Smooth muscle cell (in vitro differentiated cells): ENCODE results near the gene NTM. TPM values are rescaled to one million over a fixed set of nuclear protein-coding genes. Genes with fewer than 3 reads are reported as not detected.

ENCODE experiments used
- DNase-seq: peaks from one replicate; lab custom pipeline; 2025; ENCODE audit not compliant: unreplicated experiment; lab: John Stamatoyannopoulos, UW
- H2AFZ ChIP-seq: fragments of 200-600 bp; sonication (generic); 2 replicates; pipeline ENCODE4 v1.6.0; 2016; ENCODE audit warnings: antibody characterized with exemption, low read depth, mild to moderate bottlenecking
- H3F3A ChIP-seq: fragments of 200-600 bp; sonication (generic); 2 replicates; pipeline ENCODE4 v1.6.0; 2017; ENCODE audit warnings: antibody characterized with exemption, low read depth
- H3K27ac ChIP-seq: fragments of 200-600 bp; sonication (generic); 2 replicates; pipeline ENCODE4 v1.5.1; 2016; ENCODE audit warnings: low read depth, mild to moderate bottlenecking
- H3K27me3 ChIP-seq: fragments of 200-600 bp; sonication (generic); 2 replicates; pipeline ENCODE4 v1.6.1; 2016; ENCODE audit warnings: low read depth, mild to moderate bottlenecking
- H3K36me3 ChIP-seq: fragments of 200-600 bp; sonication (generic); 2 replicates; pipeline ENCODE4 v1.5.1; 2016; ENCODE audit warnings: low read depth
- H3K4me1 ChIP-seq: fragments of 200-600 bp; sonication (generic); 2 replicates; pipeline ENCODE4 v1.5.1; 2016; ENCODE audit warnings: low read depth
- H3K4me2 ChIP-seq: fragments of 200-600 bp; sonication (generic); 2 replicates; pipeline ENCODE4 v1.6.0; 2016; ENCODE audit warnings: mild to moderate bottlenecking
- H3K4me3 ChIP-seq: fragments of 200-600 bp; sonication (generic); 2 replicates; pipeline ENCODE4 v1.5.1; 2016; ENCODE audit warnings: mild to moderate bottlenecking
- H3K79me2 ChIP-seq: fragments of 200-600 bp; sonication (generic); 2 replicates; pipeline ENCODE4 v1.6.0; 2016; ENCODE audit warnings: low read depth, mild to moderate bottlenecking
- H3K9ac ChIP-seq: fragments of 200-600 bp; sonication (generic); 2 replicates; pipeline ENCODE4 v1.6.0; 2016; ENCODE audit warnings: low read depth
- H3K9me3 ChIP-seq: fragments of 200-600 bp; sonication (generic); replicated peaks from 2 replicates; pipeline ENCODE4 v1.5.1; 2016; ENCODE audit warnings: low read depth
- H4K20me1 ChIP-seq: fragments of 200-600 bp; sonication (generic); 2 replicates; pipeline ENCODE4 v1.6.0; 2016; ENCODE audit warnings: low read depth
- CTCF ChIP-seq: fragments of 200-600 bp; sonication (generic); IDR thresholded peaks from 2 replicates; pipeline ENCODE4 v1.5.1; 2017; ENCODE audit warnings: borderline replicate concordance, mild to moderate bottlenecking, antibody characterized with exemption; ENCODE audit not compliant: insufficient read depth, poor library complexity, severe bottlenecking
- WGBS: methylation state at CpG from one replicate; pipeline ENCODE4 v1.1.7; 2016; ENCODE audit warnings: low lambda C conversion rate; 5-methylcytosine and 5-hydroxymethylcytosine counted together
- polyA plus RNA-seq: library from polyadenylated mRNA; unstranded; fragments of >200 nt; fragmentation: Nextera tagmentation; extraction: Ambion mirVana; gene quantifications from 2 replicates; pipeline ENCODE4 v1.2.1, GENCODE V29; 2016
- total RNA-seq: library from RNA; depleted of rRNA; stranded (reverse); fragments of >200 nt; gene quantifications from 2 replicates; pipeline ENCODE4 v1.2.3, GENCODE V29; 2014

Gene NTM
- total and polyA plus RNA-seq, 2 experiments from 2014 or later: 68.9 to 123 TPM

GRCh38 chr11:131767421-131767820 is 397.0 kb downstream of the NTM start:
- Histone ChIP-seq H3K79me2 (no peaks in the 10 kb centered on the region), H3K27ac (peak overlapping the region; percentile 72), H3F3A (no peaks in the 10 kb centered on the region), H3K27me3 (no peaks in the 10 kb centered on the region), H3K4me3 (no peak overlapping the region), H3K4me2 (peak overlapping the region; percentile 39), H3K9ac (no peak overlapping the region), H3K4me1 (peaks cover 12% of the 10 kb centered on the region), H3K36me3 (no peaks in the 10 kb centered on the region), H3K9me3 (no peaks in the 10 kb centered on the region), H2AFZ (peak overlapping the region; percentile 65), H4K20me1 (no peaks in the 10 kb centered on the region)
- no peak for DNase-seq
- WGBS: 31% methylated on average over 4 of the region's 4 CpGs
- TF ChIP-seq CTCF: no peak

GRCh38 chr11:131770801-131771200 is 400.4 kb downstream of the NTM start:
- no peaks in the 10 kb centered on the region for H3K9me3 ChIP-seq
- H3F3A ChIP-seq: no peaks in the 10 kb centered on the region
- H3K9ac ChIP-seq: no peak overlapping the region
- H2AFZ ChIP-seq: peak overlapping the region; percentile 12
- H3K4me2 ChIP-seq: peak overlapping the region; percentile 31
- peak overlapping the region; percentile 54 for H3K27ac ChIP-seq
- no peak for TF ChIP-seq CTCF
- no peak for DNase-seq
- 30% methylated on average over 5 of the region's 5 CpGs for WGBS
- H3K27me3 ChIP-seq: peaks cover 11% of the 10 kb centered on the region
- H3K36me3 ChIP-seq: no peaks in the 10 kb centered on the region
- no peaks in the 10 kb centered on the region for H3K79me2 ChIP-seq
- peaks cover 12% of the 10 kb centered on the region for H3K4me1 ChIP-seq
- no peaks in the 10 kb centered on the region for H4K20me1 ChIP-seq
- H3K4me3 ChIP-seq: no peak overlapping the region

- H3K4me2 ChIP-seq: no peak overlapping the region
- DNase-seq: no peak
- H3K9me3 ChIP-seq: no peaks in the 10 kb centered on the region
- H3K27ac ChIP-seq: no peak overlapping the region
- no peak overlapping the region for H3K9ac ChIP-seq
- peaks cover 12% of the 10 kb centered on the region for H3K4me1 ChIP-seq
- H3K4me3 ChIP-seq: no peak overlapping the region
- no peak overlapping the region for H2AFZ ChIP-seq
- WGBS: 96% methylated on average over 1 of the region's 1 CpG
- no peaks in the 10 kb centered on the region for H3K79me2 ChIP-seq
- no peaks in the 10 kb centered on the region for H4K20me1 ChIP-seq
- H3F3A ChIP-seq: no peaks in the 10 kb centered on the region
- peaks cover 18% of the 10 kb centered on the region for H3K27me3 ChIP-seq
- no peak for TF ChIP-seq CTCF
- no peaks in the 10 kb centered on the region for H3K36me3 ChIP-seq
These were observed 401.1 kb downstream of the NTM start for GRCh38 chr11:131771471-131771870.

GRCh38 chr11:131773626-131774025 is 403.2 kb downstream of the NTM start:
- no peak for DNase-seq
- Histone ChIP-seq H3F3A (no peaks in the 10 kb centered on the region), H3K4me2 (no peak overlapping the region), H4K20me1 (no peaks in the 10 kb centered on the region), H3K9ac (no peak overlapping the region), H2AFZ (no peak overlapping the region), H3K27ac (no peak overlapping the region), H3K36me3 (no peaks in the 10 kb centered on the region), H3K9me3 (no peaks in the 10 kb centered on the region), H3K27me3 (peaks cover 40% of the 10 kb centered on the region), H3K4me1 (peaks cover 9% of the 10 kb centered on the region), H3K4me3 (no peak overlapping the region), H3K79me2 (no peaks in the 10 kb centered on the region)
- TF ChIP-seq CTCF: no peak
- WGBS: 71% methylated on average over 6 of the region's 6 CpGs
